AG10803 (cell line): ENCODE data around the gene HCLS1.

Source experiments
- DNase-seq: peaks from one replicate; pipeline ENCODE4 v3.0.0; 2010; ENCODE audit warnings: low read depth
- H3K4me3 ChIP-seq: 2 replicates; pipeline ENCODE4 v1.5.1; 2011; ENCODE audit warnings: mild to moderate bottlenecking, low read length, control low read depth
- CTCF ChIP-seq: conservative IDR thresholded peaks from 2 replicates; pipeline ENCODE4 v1.5.1; 2011; ENCODE audit warnings: mild to moderate bottlenecking, low read length, control low read depth, inconsistent platforms

The HCLS1 gene

GRCh38 chr3:121642601-121643314 is 17.9 kb downstream of the HCLS1 start:
- no peak overlapping the region for H3K4me3 ChIP-seq
- DNase-seq = no peak
- TF ChIP-seq CTCF = no peak

- no peak for DNase-seq
- H3K4me3 ChIP-seq = no peak overlapping the region
- no peak for TF ChIP-seq CTCF
Measured at GRCh38 chr3:121641127-121641526, 19.6 kb downstream of the HCLS1 start.

- H3K4me3 ChIP-seq = no peak overlapping the region
- no peak for TF ChIP-seq CTCF
- no peak for DNase-seq
Measured at GRCh38 chr3:121637922-121638321, 22.8 kb downstream of the HCLS1 start.

- no peak overlapping the region for H3K4me3 ChIP-seq
- DNase-seq = no peak
- TF ChIP-seq CTCF = no peak
Measured at GRCh38 chr3:121630355-121630754, 30.3 kb downstream of the HCLS1 start.

- no peak overlapping the region for H3K4me3 ChIP-seq
- no peak for DNase-seq
- no peak for TF ChIP-seq CTCF
Measured at GRCh38 chr3:121629601-121630000, 31.1 kb downstream of the HCLS1 start.

GRCh38 chr3:121627622-121628021 is 33.1 kb downstream of the HCLS1 start:
- no peak for DNase-seq
- no peak for TF ChIP-seq CTCF
- no peak overlapping the region for H3K4me3 ChIP-seq

- DNase-seq = no peak
- no peak overlapping the region for H3K4me3 ChIP-seq
- no peak for TF ChIP-seq CTCF
Measured at GRCh38 chr3:121627211-121627610, 33.5 kb downstream of the HCLS1 start.
